ENCODE measurements around the gene SPINT2.

- TF ChIP-seq, protein P1, sequence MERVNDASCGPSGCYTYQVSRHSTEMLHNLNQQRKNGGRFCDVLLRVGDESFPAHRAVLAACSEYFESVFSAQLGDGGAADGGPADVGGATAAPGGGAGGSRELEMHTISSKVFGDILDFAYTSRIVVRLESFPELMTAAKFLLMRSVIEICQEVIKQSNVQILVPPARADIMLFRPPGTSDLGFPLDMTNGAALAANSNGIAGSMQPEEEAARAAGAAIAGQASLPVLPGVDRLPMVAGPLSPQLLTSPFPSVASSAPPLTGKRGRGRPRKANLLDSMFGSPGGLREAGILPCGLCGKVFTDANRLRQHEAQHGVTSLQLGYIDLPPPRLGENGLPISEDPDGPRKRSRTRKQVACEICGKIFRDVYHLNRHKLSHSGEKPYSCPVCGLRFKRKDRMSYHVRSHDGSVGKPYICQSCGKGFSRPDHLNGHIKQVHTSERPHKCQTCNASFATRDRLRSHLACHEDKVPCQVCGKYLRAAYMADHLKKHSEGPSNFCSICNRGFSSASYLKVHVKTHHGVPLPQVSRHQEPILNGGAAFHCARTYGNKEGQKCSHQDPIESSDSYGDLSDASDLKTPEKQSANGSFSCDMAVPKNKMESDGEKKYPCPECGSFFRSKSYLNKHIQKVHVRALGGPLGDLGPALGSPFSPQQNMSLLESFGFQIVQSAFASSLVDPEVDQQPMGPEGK (CRISPR knock-in tag; IDR thresholded peaks at IDR 0.05; ENCODE audit: borderline replicate concordance): no peak
- TF ChIP-seq RARB (CRISPR knock-in tag; IDR thresholded peaks at IDR 0.05) (no peak), ZNF8 (CRISPR knock-in tag; IDR thresholded peaks at IDR 0.05) (no peak), CREB5 (CRISPR knock-in tag; IDR thresholded peaks at IDR 0.05; ENCODE audit: low read depth) (no peak), ZFP3 (CRISPR knock-in tag; IDR thresholded peaks at IDR 0.05) (no peak), ZNF565 (CRISPR knock-in tag; conservative IDR thresholded peaks at IDR 0.05; ENCODE audit: low read depth) (no peak), ZNF70 (CRISPR knock-in tag; IDR thresholded peaks at IDR 0.05) (no peak), ZFP30 (CRISPR knock-in tag; IDR thresholded peaks at IDR 0.05) (no peak), CSRNP3 (CRISPR knock-in tag; IDR thresholded peaks at IDR 0.05) (no peak), OSR1 (CRISPR knock-in tag; IDR thresholded peaks at IDR 0.05) (no peak), CSDC2 (CRISPR knock-in tag; IDR thresholded peaks at IDR 0.05) (no peak), PPARA (CRISPR knock-in tag; IDR thresholded peaks at IDR 0.05; ENCODE audit: borderline replicate concordance) (no peak)
- TF ChIP-seq, protein P2, sequence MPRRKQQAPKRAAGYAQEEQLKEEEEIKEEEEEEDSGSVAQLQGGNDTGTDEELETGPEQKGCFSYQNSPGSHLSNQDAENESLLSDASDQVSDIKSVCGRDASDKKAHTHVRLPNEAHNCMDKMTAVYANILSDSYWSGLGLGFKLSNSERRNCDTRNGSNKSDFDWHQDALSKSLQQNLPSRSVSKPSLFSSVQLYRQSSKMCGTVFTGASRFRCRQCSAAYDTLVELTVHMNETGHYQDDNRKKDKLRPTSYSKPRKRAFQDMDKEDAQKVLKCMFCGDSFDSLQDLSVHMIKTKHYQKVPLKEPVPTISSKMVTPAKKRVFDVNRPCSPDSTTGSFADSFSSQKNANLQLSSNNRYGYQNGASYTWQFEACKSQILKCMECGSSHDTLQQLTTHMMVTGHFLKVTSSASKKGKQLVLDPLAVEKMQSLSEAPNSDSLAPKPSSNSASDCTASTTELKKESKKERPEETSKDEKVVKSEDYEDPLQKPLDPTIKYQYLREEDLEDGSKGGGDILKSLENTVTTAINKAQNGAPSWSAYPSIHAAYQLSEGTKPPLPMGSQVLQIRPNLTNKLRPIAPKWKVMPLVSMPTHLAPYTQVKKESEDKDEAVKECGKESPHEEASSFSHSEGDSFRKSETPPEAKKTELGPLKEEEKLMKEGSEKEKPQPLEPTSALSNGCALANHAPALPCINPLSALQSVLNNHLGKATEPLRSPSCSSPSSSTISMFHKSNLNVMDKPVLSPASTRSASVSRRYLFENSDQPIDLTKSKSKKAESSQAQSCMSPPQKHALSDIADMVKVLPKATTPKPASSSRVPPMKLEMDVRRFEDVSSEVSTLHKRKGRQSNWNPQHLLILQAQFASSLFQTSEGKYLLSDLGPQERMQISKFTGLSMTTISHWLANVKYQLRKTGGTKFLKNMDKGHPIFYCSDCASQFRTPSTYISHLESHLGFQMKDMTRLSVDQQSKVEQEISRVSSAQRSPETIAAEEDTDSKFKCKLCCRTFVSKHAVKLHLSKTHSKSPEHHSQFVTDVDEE (CRISPR knock-in tag; IDR thresholded peaks at IDR 0.05): no peak
Measured at GRCh38 chr19:38308926-38309614, 44.7 kb downstream of the SPINT2 start.

Data from SK-N-SH treated with all-trans-retinoic acid at 6 μM for 48 hours (cell line).